Measurements from ENCODE around the gene WFDC9.
"Not testable (repeated sequence)": the region's sequence is repeated elsewhere in the genome, so short reads cannot be mapped to it uniquely, and the experiment has no call there.

The WFDC9 gene

DNA sequence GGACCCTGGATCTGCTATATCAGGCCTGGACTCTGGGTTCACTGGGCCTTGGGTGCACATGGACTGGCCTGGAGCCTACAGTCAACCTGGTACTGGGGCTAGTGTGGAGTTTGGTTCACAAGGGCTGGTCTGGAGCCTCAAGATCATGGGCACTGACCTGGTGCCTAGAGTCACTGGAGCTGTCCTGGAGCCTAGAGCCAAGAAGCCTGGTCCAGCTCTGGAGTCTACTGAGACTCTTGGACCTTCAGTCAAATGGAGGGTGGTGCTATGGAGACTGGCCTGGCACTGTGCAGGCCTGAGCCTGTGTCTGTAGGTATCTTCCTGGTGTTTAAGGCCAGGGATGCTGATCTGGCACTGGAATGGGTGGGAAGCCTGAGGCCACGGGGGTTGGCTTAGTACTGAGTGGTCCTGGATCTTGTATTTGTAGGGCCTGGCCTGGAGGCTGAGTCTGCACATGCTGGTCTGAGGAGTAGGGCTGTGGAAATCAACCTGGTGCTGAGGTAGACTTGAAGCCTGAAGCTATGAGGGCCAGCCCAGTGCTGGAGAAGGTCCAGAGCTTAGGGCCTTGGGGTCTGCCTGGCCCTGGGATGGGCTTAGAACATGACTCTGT is 16.5 kb upstream of the WFDC9 start:
- TF ChIP-seq, protein P1, sequence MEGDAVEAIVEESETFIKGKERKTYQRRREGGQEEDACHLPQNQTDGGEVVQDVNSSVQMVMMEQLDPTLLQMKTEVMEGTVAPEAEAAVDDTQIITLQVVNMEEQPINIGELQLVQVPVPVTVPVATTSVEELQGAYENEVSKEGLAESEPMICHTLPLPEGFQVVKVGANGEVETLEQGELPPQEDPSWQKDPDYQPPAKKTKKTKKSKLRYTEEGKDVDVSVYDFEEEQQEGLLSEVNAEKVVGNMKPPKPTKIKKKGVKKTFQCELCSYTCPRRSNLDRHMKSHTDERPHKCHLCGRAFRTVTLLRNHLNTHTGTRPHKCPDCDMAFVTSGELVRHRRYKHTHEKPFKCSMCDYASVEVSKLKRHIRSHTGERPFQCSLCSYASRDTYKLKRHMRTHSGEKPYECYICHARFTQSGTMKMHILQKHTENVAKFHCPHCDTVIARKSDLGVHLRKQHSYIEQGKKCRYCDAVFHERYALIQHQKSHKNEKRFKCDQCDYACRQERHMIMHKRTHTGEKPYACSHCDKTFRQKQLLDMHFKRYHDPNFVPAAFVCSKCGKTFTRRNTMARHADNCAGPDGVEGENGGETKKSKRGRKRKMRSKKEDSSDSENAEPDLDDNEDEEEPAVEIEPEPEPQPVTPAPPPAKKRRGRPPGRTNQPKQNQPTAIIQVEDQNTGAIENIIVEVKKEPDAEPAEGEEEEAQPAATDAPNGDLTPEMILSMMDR (conservative IDR thresholded peaks at IDR 0.05; ENCODE audit: low read depth): no peak
- ChIA-PET CTCF (interaction anchor here (1.2 kb wide), 1 partner anchor 18 kb away, joined by 8 read pairs; the partner anchor contains the start of gene WFDC10A), POLR2A (ENCODE audit: low non-redundant PET) (no interaction called here)
- no peak overlapping the region for H3K27ac ChIP-seq
- DNase-seq (ENCODE audit: low spot score): no peak

DNA sequence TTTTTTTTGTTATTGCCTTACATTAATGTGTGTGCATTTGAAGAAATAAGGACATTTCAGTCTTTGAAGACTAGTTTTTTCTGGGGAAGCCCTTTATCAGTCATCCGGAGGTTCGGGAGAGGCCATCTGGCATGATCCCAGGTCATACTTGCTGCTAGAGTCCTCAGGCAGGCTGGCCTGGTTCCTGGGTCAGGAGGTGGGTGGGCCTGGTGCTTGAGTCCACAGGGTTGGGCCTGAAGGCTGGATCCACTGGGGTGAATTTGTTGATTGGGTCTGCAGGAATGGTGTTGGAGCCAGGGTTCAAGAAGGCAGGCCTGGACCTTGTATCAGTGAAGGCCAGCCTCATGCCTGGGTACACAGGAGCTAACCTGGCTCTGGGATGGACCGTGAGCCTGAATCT is 15.8 kb upstream of the WFDC9 start:
- ChIA-PET CTCF (no interaction called here), POLR2A (ENCODE audit: low non-redundant PET) (no interaction called here)
- TF ChIP-seq, protein P1 (conservative IDR thresholded peaks at IDR 0.05; ENCODE audit: low read depth): no peak
- H3K27ac ChIP-seq: no peak overlapping the region
- no peak for DNase-seq (ENCODE audit: low spot score)

DNA sequence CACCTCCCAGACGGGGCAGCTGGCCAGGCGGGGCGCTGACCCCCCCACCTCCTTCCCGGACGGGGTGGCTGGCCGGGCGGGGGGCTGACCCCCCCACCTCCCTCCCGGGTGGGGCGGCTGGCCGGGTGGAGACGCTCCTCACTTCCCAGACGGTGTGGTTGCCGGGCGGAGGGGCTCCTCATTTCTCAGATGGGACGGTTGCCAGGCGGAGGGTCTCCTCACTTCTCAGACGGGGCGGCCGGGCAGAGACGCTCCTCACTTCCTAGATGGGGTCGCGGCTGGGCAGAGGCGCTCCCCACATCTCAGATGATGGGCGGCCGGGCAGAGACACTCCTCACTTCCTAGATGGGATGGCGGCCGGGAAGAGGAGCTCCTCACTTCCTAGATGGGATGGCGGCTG is 14.8 kb upstream of the WFDC9 start:
- CTCF ChIA-PET; POLR2A ChIA-PET (ENCODE audit: low non-redundant PET); DNase-seq (ENCODE audit: low spot score); H3K27ac ChIP-seq: not testable (repeated sequence)

DNA sequence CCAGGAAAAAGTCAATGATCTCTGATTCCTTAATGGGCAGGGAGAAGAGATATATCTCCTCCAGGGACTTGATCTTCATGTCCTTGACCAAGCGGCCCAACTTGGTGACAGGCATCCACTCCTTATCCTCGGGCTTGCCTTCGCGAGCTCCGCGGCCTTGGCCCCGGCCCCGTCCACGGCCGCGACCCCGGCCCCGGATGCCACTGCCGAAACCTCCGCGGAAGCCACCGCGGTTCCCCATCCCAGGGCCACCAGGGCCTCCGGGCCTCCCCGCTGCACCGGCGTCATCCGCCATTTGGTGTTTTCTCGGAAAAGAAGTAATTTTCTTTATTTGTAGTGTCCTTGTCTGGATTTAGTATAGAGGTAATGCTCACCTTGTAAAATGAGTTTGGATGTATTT is 10.0 kb upstream of the WFDC9 start:
- DNase-seq (ENCODE audit: low spot score); POLR2A ChIA-PET (ENCODE audit: low non-redundant PET); H3K27ac ChIP-seq; CTCF ChIA-PET: not testable (repeated sequence)

DNA sequence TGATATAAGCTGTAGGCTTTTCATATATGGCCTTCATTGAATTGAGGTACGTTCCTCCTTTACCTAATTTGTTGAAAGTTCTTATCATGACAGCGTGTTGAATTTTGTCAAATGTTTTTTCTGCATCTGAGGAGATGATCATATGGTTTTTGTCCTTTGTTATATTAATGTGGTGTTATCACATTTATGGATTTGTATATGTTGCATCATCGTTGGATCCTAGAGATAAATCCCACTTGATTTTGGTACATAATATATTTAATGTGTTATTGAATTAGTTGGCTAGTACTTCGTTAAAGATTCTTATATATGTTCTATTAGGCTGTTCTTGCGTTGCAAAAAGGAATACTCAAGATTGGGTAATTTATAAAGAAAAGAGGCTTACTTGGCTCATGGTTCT is 8.6 kb upstream of the WFDC9 start:
- POLR2A ChIA-PET (ENCODE audit: low non-redundant PET): no interaction called here
- H3K27ac ChIP-seq: no peak overlapping the region
- CTCF ChIA-PET: no interaction called here
- DNase-seq (ENCODE audit: low spot score): no peak
- TF ChIP-seq, protein P1 (conservative IDR thresholded peaks at IDR 0.05; ENCODE audit: low read depth): no peak

DNA sequence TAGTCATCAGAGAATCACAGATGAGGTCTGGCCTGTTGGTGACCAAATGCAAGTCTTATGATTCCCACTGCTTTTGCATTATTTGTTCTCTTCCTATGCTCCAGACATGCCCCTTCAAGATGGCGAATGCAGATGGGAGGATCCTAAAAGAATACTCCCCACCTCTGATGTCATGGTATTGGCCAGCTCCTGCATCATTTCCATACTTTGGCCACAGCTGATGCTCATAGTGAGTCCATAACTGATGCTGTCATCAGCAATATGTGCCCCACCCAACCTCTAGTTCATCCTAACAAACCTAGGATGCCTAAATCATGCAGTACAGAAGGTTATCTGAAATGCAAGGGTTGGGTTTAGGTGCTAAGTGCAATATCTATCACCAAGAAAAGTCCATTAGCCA is 5.4 kb upstream of the WFDC9 start:
- DNase-seq (ENCODE audit: low spot score): no peak
- no peak overlapping the region for H3K27ac ChIP-seq
- CTCF ChIA-PET: no interaction called here
- POLR2A ChIA-PET (ENCODE audit: low non-redundant PET): no interaction called here
- TF ChIP-seq, protein P1 (conservative IDR thresholded peaks at IDR 0.05; ENCODE audit: low read depth): no peak

DNA sequence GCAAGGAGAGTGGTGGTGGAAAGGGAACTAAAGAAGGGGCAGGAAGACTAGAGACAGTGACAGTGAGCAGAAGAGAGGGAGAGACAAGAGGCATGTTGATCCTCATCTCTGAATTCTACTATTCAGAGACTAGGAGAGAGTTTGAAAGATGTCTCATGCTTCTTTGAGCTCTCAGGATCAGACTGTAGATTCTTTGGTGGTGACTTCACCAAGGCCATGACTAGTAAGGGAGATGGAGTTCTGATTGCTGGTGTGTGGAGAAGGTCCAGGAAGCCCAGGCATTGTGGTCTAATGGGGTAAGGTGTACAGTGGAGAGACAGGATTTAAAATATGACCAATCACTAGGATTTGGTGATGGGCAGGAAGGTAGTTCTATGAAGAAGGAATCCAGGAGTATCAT is 713 bp downstream of the WFDC9 start:
- TF ChIP-seq, protein P1 (conservative IDR thresholded peaks at IDR 0.05; ENCODE audit: low read depth): no peak
- POLR2A ChIA-PET (ENCODE audit: low non-redundant PET): no interaction called here
- DNase-seq (ENCODE audit: low spot score): no peak
- CTCF ChIA-PET: interaction anchor here (0.5 to 1.3 kb wide), 7 partner anchors 10 to 834 kb away, joined by 3 to 8 read pairs (median 4); no protein-coding TSS in a partner anchor
- H3K27ac ChIP-seq: no peak overlapping the region
